Endothelial cell of umbilical vein (primary cell): ENCODE data around the gene NPFFR1.

Experiments used
- CTCF ChIP-seq, 2 donors: IDR thresholded peaks; 1 replicate in 1 of 2; 2 replicates in 1 of 2; pipeline ENCODE4 v1.5.1; 2011; ENCODE audit warnings: low read length in 2 of 2, mild to moderate bottlenecking in 2 of 2, moderate library complexity in 2 of 2, control low read depth in 1 of 2, inconsistent platforms in 1 of 2, low read depth in 1 of 2; ENCODE audit not compliant: insufficient read depth in 1 of 2; ENCODE audit errors: extremely low read depth in 1 of 2
- EZH2 ChIP-seq: IDR thresholded peaks from 2 replicates; pipeline ENCODE4 v1.6.1; 2012; ENCODE audit warnings: borderline replicate concordance, low read depth, mild to moderate bottlenecking, moderate library complexity, low read length, inconsistent platforms; ENCODE audit not compliant: severe bottlenecking
- FOS ChIP-seq: IDR thresholded peaks from 2 replicates; pipeline ENCODE4 v1.6.1; 2011; ENCODE audit warnings: mild to moderate bottlenecking, low read length, moderate library complexity, borderline replicate concordance; ENCODE audit not compliant: insufficient read depth
- JUN ChIP-seq: IDR thresholded peaks from 2 replicates; pipeline ENCODE4 v1.6.1; 2011; ENCODE audit warnings: borderline replicate concordance, low read depth; ENCODE audit not compliant: insufficient read length, insufficient read depth
- TF ChIP-seq, protein P1 (sequence below): IDR thresholded peaks from 2 replicates; pipeline ENCODE4 v1.6.1; 2011; ENCODE audit not compliant: insufficient read depth, insufficient read length

- TF ChIP-seq FOS (no peak), EZH2 (no peak), CTCF (IDR thresholded peaks at IDR 0.05; ENCODE audit: extremely low read depth in 1 of 2, insufficient read depth in 1 of 2, low read depth in 1 of 2, low read length in 2 of 2) (no peak), JUN (no peak)
- TF ChIP-seq, protein P1, sequence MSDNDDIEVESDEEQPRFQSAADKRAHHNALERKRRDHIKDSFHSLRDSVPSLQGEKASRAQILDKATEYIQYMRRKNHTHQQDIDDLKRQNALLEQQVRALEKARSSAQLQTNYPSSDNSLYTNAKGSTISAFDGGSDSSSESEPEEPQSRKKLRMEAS, result no peak
Measured at GRCh38 chr10:70298393-70298792, 14.6 kb upstream of the NPFFR1 start.
